A673 (cell line): ENCODE data around the gene NLGN3. TPM values are rescaled to one million over a fixed set of nuclear protein-coding genes. Genes with fewer than 3 reads are reported as not detected.

Source experiments
- BruUV-seq: library from RNA; stranded (reverse); fragments of 400-500 nt; replicated peaks from 2 replicates; lab custom pipeline; 2021; lab: Mats Ljungman, UMichigan
- CTCF ChIA-PET: fragments of 300-600 bp; sonication (Branson Sonifier 250); formaldehyde crosslinking; loops from one replicate; lab custom pipeline; 2022; ENCODE audit warnings: antibody characterized with exemption; lab: Charles Lee
- POLR2A ChIA-PET: fragments of 300-600 bp; sonication (Branson Sonifier 250); formaldehyde crosslinking; loops from one replicate; lab custom pipeline; 2022; ENCODE audit warnings: antibody characterized with exemption; ENCODE audit not compliant: low non-redundant PET; lab: Charles Lee
- DNase-seq: peaks from one replicate; pipeline ENCODE4 v3.0.0-alpha.2; 2015; ENCODE audit warnings: low spot score
- H3K27ac ChIP-seq: fragments of 200-600 bp; sonication (generic); 2 replicates; pipeline ENCODE4 v1.5.1; 2016; ENCODE audit warnings: mixed run types, low read depth, mild to moderate bottlenecking, mixed read lengths, antibody characterized with exemption, low read length; ENCODE audit not compliant: poor library complexity, severe bottlenecking
- H3K27me3 ChIP-seq: fragments of 200-600 bp; sonication (generic); replicated peaks from 2 replicates; pipeline ENCODE4 v1.6.1; 2017; ENCODE audit warnings: mixed run types, low read depth, mild to moderate bottlenecking, mixed read lengths, antibody characterized with exemption, low read length; ENCODE audit not compliant: insufficient read depth, poor library complexity
- H3K36me3 ChIP-seq: fragments of 200-600 bp; sonication (generic); 2 replicates; pipeline ENCODE4 v1.6.1; 2016; ENCODE audit warnings: mixed run types, mild to moderate bottlenecking, mixed read lengths, antibody characterized with exemption, low read length; ENCODE audit not compliant: insufficient read depth, poor library complexity, severe bottlenecking
- H3K4me1 ChIP-seq: fragments of 200-600 bp; sonication (generic); 2 replicates; pipeline ENCODE4 v1.6.1; 2017; ENCODE audit warnings: mixed run types, mild to moderate bottlenecking, mixed read lengths, antibody characterized with exemption, low read length; ENCODE audit not compliant: insufficient read depth, poor library complexity, severe bottlenecking
- H3K4me3 ChIP-seq: fragments of 200-600 bp; sonication (generic); 2 replicates; pipeline ENCODE4 v1.5.1; 2016; ENCODE audit warnings: low read depth, mixed run types, mild to moderate bottlenecking, mixed read lengths, low read length; ENCODE audit not compliant: poor library complexity, severe bottlenecking
- H3K9me3 ChIP-seq: fragments of 200-600 bp; sonication (generic); 2 replicates; pipeline ENCODE4 v1.6.1; 2016; ENCODE audit warnings: mixed run types, low read depth, mild to moderate bottlenecking, mixed read lengths, antibody characterized with exemption, low read length; ENCODE audit not compliant: poor library complexity, severe bottlenecking
- EZH2 ChIP-seq: fragments of 200-600 bp; sonication (generic); IDR thresholded peaks from 2 replicates; pipeline ENCODE4 v1.6.1; 2017; ENCODE audit warnings: borderline replicate concordance, low read depth, mild to moderate bottlenecking, mixed read lengths, antibody characterized with exemption, low read length; ENCODE audit not compliant: poor library complexity, severe bottlenecking
- intact Hi-C: fragments of 100-400 bp; cut with micrococcal nuclease; formaldehyde crosslinking; loops from one replicate; pipeline ENCODE4 v1.10.0; 2022; ENCODE audit not compliant: unreplicated experiment
- total RNA-seq: library from RNA; stranded (reverse); gene quantifications from 2 replicates; pipeline ENCODE4 v1.2.3, GENCODE V29; 2021
- TF ChIP-seq, protein P1 (sequence below): fragments of 300-800, 200-600 bp; sonication (generic); conservative IDR thresholded peaks from 2 replicates; pipeline ENCODE4 v1.5.1; 2017; ENCODE audit warnings: low read depth, mild to moderate bottlenecking, antibody characterized with exemption, low read length, moderate library complexity, mixed read lengths

Gene NLGN3
- total RNA-seq, 1 experiment from 2014 or later, result 1.2 TPM

DNA sequence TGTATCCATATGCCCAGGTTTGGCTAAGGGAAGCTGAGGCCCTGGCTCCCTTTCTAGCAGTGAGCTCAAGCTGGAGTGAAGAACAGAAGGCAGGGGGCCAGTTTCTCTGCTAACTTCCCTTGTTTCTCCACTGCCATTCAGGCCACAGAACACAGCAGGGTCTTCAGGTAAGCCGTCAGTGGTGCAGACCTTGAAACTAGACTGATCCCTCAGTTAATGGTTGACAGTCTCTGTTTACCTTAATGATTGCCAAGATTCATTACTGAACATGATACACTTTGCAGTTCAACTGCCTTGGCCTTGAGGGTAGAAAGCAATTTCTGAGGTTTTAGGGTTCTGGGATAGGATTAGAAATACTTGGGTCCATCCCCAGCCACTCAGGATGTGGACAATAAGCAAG lies 69.5 kb downstream of the NLGN3 start:
- POLR2A ChIA-PET, result no interaction called here
- intact Hi-C loops, result no loop called here
- Histone ChIP-seq H3K27me3 (no peaks in the 10 kb centered on the region), H3K4me3 (no peak overlapping the region), H3K9me3 (no peaks in the 10 kb centered on the region), H3K36me3 (no peaks in the 10 kb centered on the region), H3K4me1 (no peaks in the 10 kb centered on the region), H3K27ac (no peak overlapping the region)
- DNase-seq, result no peak
- CTCF ChIA-PET, result no interaction called here
- BruUV-seq, result no TSS peak
- TF ChIP-seq, protein P1, sequence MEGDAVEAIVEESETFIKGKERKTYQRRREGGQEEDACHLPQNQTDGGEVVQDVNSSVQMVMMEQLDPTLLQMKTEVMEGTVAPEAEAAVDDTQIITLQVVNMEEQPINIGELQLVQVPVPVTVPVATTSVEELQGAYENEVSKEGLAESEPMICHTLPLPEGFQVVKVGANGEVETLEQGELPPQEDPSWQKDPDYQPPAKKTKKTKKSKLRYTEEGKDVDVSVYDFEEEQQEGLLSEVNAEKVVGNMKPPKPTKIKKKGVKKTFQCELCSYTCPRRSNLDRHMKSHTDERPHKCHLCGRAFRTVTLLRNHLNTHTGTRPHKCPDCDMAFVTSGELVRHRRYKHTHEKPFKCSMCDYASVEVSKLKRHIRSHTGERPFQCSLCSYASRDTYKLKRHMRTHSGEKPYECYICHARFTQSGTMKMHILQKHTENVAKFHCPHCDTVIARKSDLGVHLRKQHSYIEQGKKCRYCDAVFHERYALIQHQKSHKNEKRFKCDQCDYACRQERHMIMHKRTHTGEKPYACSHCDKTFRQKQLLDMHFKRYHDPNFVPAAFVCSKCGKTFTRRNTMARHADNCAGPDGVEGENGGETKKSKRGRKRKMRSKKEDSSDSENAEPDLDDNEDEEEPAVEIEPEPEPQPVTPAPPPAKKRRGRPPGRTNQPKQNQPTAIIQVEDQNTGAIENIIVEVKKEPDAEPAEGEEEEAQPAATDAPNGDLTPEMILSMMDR, result no peak
- TF ChIP-seq EZH2, result no peak

DNA sequence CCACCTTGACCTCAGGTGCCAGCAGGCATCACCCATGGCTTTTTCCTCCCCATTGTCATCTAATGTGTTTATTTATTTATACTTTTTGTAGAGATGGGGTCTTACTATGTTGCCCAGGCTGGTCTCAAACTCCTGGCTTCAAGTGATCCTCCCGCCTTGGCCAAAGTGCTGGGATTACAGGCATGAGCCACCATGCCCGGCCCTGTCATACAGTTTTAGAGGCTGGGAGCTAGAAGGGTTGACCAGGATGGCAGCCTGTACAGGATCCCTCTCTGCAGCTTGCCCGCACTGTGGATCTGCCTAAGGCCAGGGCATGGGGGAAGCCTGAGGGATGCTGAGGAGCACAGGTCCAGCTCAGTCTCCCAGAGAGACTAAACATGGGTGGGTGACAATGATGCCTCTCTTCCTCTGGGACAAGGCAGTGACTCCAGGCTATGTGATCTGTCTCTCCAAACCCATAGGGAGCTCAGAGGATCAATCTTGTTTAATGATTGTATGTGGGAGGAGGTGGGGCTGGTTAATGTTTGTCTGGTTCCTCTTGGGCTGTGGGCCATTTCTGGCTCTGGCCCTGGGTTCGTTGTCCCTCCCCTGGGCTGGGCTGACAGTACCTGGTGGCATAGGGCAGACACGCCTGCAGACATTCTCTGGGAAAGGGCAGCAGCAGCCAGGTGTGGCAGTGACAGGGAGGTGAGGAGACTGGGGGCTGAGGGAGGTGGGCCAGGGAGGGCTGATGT lies 70.1 kb downstream of the NLGN3 start:
- Histone ChIP-seq H3K27me3 (no peaks in the 10 kb centered on the region), H3K4me1 (no peaks in the 10 kb centered on the region), H3K27ac (no peak overlapping the region), H3K36me3 (no peaks in the 10 kb centered on the region), H3K9me3 (no peaks in the 10 kb centered on the region), H3K4me3 (no peak overlapping the region)
- POLR2A ChIA-PET, result no interaction called here
- CTCF ChIA-PET, result interaction anchor here (0.6 kb wide), 1 partner anchor 12 kb away, joined by 5 read pairs; no protein-coding TSS in a partner anchor
- TF ChIP-seq EZH2, result no peak
- TF ChIP-seq, protein P1, result no peak
- intact Hi-C loops, result no loop called here
- no TSS peak for BruUV-seq
- DNase-seq, result no peak

DNA sequence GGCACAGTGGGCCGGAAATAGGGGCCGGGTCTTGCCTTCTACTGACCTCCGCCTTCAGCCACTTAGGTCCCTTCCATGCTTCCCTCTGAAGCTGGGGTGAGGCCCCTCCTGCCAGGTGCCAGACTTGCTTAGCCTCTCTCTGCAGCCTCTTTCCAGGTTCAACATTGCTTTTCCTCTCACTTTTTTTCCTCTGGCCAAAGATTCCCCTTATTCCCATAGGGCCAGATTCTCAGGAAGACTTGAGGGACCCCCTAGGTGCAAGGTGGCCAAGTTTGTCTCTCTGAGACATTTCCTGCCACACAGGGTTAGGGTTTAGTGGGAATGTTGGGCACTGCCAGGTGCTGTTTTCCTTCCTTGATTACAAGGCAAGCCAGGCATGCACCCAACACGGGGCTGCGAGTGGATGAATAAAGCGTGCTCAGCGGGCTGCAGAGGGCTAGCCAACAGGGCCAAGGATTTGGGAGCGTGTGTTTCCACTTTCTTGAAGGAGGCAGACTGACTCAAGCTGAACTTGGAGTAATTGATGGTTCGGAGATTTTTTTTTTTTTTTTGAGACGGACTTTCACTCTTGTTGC lies 70.8 kb downstream of the NLGN3 start:
- H3K27ac ChIP-seq, result no peak overlapping the region
- DNase-seq, result no peak
- TF ChIP-seq, protein P1, result no peak
- TF ChIP-seq EZH2, result no peak
- no peaks in the 10 kb centered on the region for H3K4me1 ChIP-seq
- ChIA-PET POLR2A (no interaction called here), CTCF (interaction anchor here (0.6 kb wide), 1 partner anchor 11 kb away, joined by 5 read pairs; no protein-coding TSS in a partner anchor)
- H3K4me3 ChIP-seq, result no peak overlapping the region
- H3K36me3 ChIP-seq, result no peaks in the 10 kb centered on the region
- no peaks in the 10 kb centered on the region for H3K27me3 ChIP-seq
- H3K9me3 ChIP-seq, result no peaks in the 10 kb centered on the region
- BruUV-seq, result no TSS peak
- intact Hi-C loops, result no loop called here
